HepG2 (cell line): ENCODE results near the gene SLC66A3. TPM values are rescaled to one million over a fixed set of nuclear protein-coding genes. Genes with fewer than 3 reads are reported as not detected.

Experiments
- CBX5 ChIP-seq: sonication (generic); formaldehyde crosslinking; IDR thresholded peaks from 2 replicates; pipeline ENCODE4 v1.4.0; 2020; ENCODE audit warnings: missing genetic modification reagents, borderline replicate concordance
- ELF4 ChIP-seq: sonication (generic); formaldehyde crosslinking; IDR thresholded peaks from 2 replicates; pipeline ENCODE4 v1.5.0; 2020; ENCODE audit warnings: missing genetic modification reagents, mild to moderate bottlenecking, moderate library complexity, borderline replicate concordance
- FIP1L1 ChIP-seq: fragments of 200-400 bp; formaldehyde crosslinking; IDR thresholded peaks from 2 replicates; pipeline ENCODE4 v1.6.1; 2018; ENCODE audit warnings: low read depth, mild to moderate bottlenecking, low read length, moderate library complexity, borderline replicate concordance; ENCODE audit not compliant: insufficient read depth
- HCFC1 ChIP-seq: fragments of 150-350 bp; IDR thresholded peaks from 2 replicates; pipeline ENCODE4 v1.6.1; 2014; ENCODE audit warnings: low read depth, low read length
- MZF1 ChIP-seq: sonication (generic); formaldehyde crosslinking; IDR thresholded peaks from 2 replicates; pipeline ENCODE4 v1.8.1; 2023; ENCODE audit warnings: mild to moderate bottlenecking, missing genetic modification reagents, borderline replicate concordance
- NFIC ChIP-seq: IDR thresholded peaks from 2 replicates; pipeline ENCODE4 v1.6.1; 2012; ENCODE audit warnings: mild to moderate bottlenecking, low read length, inconsistent platforms
- U2AF2 ChIP-seq: fragments of 200-400 bp; formaldehyde crosslinking; IDR thresholded peaks from 2 replicates; pipeline ENCODE4 v1.6.1; 2017; ENCODE audit warnings: low read depth, mild to moderate bottlenecking, low read length
- ZFP62 ChIP-seq: sonication (generic); formaldehyde crosslinking; IDR thresholded peaks from 2 replicates; pipeline ENCODE4 v1.4.0; 2020; ENCODE audit warnings: missing genetic modification reagents
- ZFYVE20 ChIP-seq: sonication (generic); formaldehyde crosslinking; IDR thresholded peaks from 2 replicates; pipeline ENCODE4 v1.8.0; 2023; ENCODE audit warnings: low read depth, mild to moderate bottlenecking, moderate library complexity, missing genetic modification reagents, borderline replicate concordance
- ZNF256 ChIP-seq: sonication (generic); formaldehyde crosslinking; conservative IDR thresholded peaks from 2 replicates; pipeline ENCODE4 v1.4.0; 2020; ENCODE audit warnings: missing genetic modification reagents
- ZNF296 ChIP-seq: sonication (generic); formaldehyde crosslinking; conservative IDR thresholded peaks from 2 replicates; pipeline ENCODE4 v1.5.0; 2020; ENCODE audit warnings: mild to moderate bottlenecking, missing genetic modification reagents
- ZNF619 ChIP-seq: sonication (generic); formaldehyde crosslinking; IDR thresholded peaks from 2 replicates; pipeline ENCODE4 v1.4.0; 2020; ENCODE audit warnings: mild to moderate bottlenecking, missing genetic modification reagents
- ZNF75D ChIP-seq: sonication (generic); formaldehyde crosslinking; IDR thresholded peaks from 2 replicates; pipeline ENCODE4 v1.8.1; 2023; ENCODE audit warnings: missing genetic modification reagents, mild to moderate bottlenecking, borderline replicate concordance
- polyA plus RNA-seq, 8 experiments: library from polyadenylated mRNA; depleted of rRNA in 3 of 8; stranded (reverse) in 7 of 8; unstranded in 1 of 8; fragments of >200 nt; fragmentation: Illumina TruSeq in 4 of 8; extraction: Trizol in 4 of 8; gene quantifications; 2 replicates each; pipeline versions ENCODE4 v1.2.1 to v1.2.3, GENCODE V29; 2011 to 2016; ENCODE audit warnings: low read depth in 4 of 8, missing spikeins in 1 of 8, mixed read lengths in 1 of 8; ENCODE audit not compliant: insufficient read depth in 1 of 8
- total RNA-seq, 5 experiments: library from RNA; depleted of rRNA; stranded (reverse); fragments of >200 nt; fragmentation: Illumina TruSeq; extraction: Trizol; gene quantifications; 2 replicates each; pipeline ENCODE4 v1.2.3, GENCODE V29; 2016; ENCODE audit warnings: low read depth in 1 of 5
- TF ChIP-seq, protein P1 (sequence below): sonication (generic); formaldehyde crosslinking; IDR thresholded peaks from 2 replicates; pipeline ENCODE4 v1.8.0; 2022; ENCODE audit warnings: missing genetic modification reagents, mild to moderate bottlenecking, borderline replicate concordance
- TF ChIP-seq, protein P2 (sequence below), 2 experiments: IDR thresholded peaks; 2 replicates each; pipeline ENCODE4 v1.6.1; 2011 to 2012; ENCODE audit warnings: low read length in 2 of 2, borderline replicate concordance in 1 of 2, low read depth in 1 of 2, mild to moderate bottlenecking in 1 of 2, moderate library complexity in 1 of 2
- TF ChIP-seq, protein P3 (sequence below): sonication (generic); formaldehyde crosslinking; IDR thresholded peaks from 2 replicates; pipeline ENCODE4 v1.8.0; 2022; ENCODE audit warnings: low read depth, missing genetic modification reagents
- TF ChIP-seq, protein P4 (sequence below): sonication (generic); formaldehyde crosslinking; conservative IDR thresholded peaks from 2 replicates; pipeline ENCODE4 v1.8.0; 2022; ENCODE audit warnings: missing genetic modification reagents
- TF ChIP-seq, protein P5 (sequence below): sonication (generic); formaldehyde crosslinking; IDR thresholded peaks from 2 replicates; pipeline ENCODE4 v1.4.0; 2020; ENCODE audit warnings: missing genetic modification reagents, borderline replicate concordance

SLC66A3 gene
- total and polyA plus RNA-seq, 2 of the 13 experiments (the other 11 are each of a cell fraction or from before 2014, with no cell fraction given): 2.2 to 3.7 TPM

GRCh38 chr2:11154923-11155380 is 315 bp upstream of the SLC66A3 start (continued):
- TF ChIP-seq ZFP62 (CRISPR knock-in tag) (no peak), ELF4 (peak; percentile 82), ZNF256 (CRISPR knock-in tag) (no peak), ZFYVE20 (CRISPR knock-in tag) (no peak), FIP1L1 (no peak), ZNF619 (no peak), NFIC (no peak), ZNF296 (no peak), MZF1 (CRISPR knock-in tag) (no peak), HCFC1 (no peak), CBX5 (CRISPR knock-in tag) (no peak), U2AF2 (no peak), ZNF75D (no peak)
- TF ChIP-seq, protein P1, sequence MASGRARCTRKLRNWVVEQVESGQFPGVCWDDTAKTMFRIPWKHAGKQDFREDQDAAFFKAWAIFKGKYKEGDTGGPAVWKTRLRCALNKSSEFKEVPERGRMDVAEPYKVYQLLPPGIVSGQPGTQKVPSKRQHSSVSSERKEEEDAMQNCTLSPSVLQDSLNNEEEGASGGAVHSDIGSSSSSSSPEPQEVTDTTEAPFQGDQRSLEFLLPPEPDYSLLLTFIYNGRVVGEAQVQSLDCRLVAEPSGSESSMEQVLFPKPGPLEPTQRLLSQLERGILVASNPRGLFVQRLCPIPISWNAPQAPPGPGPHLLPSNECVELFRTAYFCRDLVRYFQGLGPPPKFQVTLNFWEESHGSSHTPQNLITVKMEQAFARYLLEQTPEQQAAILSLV (CRISPR knock-in tag): no peak
- TF ChIP-seq, protein P2, sequence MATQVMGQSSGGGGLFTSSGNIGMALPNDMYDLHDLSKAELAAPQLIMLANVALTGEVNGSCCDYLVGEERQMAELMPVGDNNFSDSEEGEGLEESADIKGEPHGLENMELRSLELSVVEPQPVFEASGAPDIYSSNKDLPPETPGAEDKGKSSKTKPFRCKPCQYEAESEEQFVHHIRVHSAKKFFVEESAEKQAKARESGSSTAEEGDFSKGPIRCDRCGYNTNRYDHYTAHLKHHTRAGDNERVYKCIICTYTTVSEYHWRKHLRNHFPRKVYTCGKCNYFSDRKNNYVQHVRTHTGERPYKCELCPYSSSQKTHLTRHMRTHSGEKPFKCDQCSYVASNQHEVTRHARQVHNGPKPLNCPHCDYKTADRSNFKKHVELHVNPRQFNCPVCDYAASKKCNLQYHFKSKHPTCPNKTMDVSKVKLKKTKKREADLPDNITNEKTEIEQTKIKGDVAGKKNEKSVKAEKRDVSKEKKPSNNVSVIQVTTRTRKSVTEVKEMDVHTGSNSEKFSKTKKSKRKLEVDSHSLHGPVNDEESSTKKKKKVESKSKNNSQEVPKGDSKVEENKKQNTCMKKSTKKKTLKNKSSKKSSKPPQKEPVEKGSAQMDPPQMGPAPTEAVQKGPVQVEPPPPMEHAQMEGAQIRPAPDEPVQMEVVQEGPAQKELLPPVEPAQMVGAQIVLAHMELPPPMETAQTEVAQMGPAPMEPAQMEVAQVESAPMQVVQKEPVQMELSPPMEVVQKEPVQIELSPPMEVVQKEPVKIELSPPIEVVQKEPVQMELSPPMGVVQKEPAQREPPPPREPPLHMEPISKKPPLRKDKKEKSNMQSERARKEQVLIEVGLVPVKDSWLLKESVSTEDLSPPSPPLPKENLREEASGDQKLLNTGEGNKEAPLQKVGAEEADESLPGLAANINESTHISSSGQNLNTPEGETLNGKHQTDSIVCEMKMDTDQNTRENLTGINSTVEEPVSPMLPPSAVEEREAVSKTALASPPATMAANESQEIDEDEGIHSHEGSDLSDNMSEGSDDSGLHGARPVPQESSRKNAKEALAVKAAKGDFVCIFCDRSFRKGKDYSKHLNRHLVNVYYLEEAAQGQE (IDR thresholded peaks at IDR 0.05; ENCODE audit: borderline replicate concordance in 1 of 2, low read depth in 1 of 2, low read length in 2 of 2): no peak
- TF ChIP-seq, protein P3, sequence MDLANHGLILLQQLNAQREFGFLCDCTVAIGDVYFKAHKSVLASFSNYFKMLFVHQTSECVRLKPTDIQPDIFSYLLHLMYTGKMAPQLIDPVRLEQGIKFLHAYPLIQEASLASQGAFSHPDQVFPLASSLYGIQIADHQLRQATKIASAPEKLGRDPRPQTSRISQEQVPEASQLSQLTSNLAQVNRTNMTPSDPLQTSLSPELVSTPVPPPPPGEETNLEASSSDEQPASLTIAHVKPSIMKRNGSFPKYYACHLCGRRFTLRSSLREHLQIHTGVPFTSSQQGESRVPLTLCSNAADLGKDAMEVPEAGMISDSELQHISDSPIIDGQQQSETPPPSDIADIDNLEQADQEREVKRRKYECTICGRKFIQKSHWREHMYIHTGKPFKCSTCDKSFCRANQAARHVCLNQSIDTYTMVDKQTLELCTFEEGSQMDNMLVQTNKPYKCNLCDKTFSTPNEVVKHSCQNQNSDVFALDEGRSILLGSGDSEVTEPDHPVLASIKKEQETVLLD: peak; percentile 7; the same call in 1 of the 2 replicates
- TF ChIP-seq, protein P4, sequence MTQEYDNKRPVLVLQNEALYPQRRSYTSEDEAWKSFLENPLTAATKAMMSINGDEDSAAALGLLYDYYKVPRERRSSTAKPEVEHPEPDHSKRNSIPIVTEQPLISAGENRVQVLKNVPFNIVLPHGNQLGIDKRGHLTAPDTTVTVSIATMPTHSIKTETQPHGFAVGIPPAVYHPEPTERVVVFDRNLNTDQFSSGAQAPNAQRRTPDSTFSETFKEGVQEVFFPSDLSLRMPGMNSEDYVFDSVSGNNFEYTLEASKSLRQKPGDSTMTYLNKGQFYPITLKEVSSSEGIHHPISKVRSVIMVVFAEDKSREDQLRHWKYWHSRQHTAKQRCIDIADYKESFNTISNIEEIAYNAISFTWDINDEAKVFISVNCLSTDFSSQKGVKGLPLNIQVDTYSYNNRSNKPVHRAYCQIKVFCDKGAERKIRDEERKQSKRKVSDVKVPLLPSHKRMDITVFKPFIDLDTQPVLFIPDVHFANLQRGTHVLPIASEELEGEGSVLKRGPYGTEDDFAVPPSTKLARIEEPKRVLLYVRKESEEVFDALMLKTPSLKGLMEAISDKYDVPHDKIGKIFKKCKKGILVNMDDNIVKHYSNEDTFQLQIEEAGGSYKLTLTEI (CRISPR knock-in tag): no peak
- TF ChIP-seq, protein P5, sequence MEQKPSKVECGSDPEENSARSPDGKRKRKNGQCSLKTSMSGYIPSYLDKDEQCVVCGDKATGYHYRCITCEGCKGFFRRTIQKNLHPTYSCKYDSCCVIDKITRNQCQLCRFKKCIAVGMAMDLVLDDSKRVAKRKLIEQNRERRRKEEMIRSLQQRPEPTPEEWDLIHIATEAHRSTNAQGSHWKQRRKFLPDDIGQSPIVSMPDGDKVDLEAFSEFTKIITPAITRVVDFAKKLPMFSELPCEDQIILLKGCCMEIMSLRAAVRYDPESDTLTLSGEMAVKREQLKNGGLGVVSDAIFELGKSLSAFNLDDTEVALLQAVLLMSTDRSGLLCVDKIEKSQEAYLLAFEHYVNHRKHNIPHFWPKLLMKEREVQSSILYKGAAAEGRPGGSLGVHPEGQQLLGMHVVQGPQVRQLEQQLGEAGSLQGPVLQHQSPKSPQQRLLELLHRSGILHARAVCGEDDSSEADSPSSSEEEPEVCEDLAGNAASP: no peak
